Activated CD4-positive, alpha-beta T cell treated with anti-CD3 and anti-CD28 coated beads, Interleukin-2, amount 50 U/mL, for 48 hours (primary cell): ENCODE measurements around the gene GMDS.
A peak's percentile ranks its signal among the peaks of the same experiment; 100 is the strongest.

Experiments used
- DNase-seq, 2 experiments: peaks; one replicate each; pipeline ENCODE4 v3.0.0-alpha.2; 2020

GMDS gene

DNA sequence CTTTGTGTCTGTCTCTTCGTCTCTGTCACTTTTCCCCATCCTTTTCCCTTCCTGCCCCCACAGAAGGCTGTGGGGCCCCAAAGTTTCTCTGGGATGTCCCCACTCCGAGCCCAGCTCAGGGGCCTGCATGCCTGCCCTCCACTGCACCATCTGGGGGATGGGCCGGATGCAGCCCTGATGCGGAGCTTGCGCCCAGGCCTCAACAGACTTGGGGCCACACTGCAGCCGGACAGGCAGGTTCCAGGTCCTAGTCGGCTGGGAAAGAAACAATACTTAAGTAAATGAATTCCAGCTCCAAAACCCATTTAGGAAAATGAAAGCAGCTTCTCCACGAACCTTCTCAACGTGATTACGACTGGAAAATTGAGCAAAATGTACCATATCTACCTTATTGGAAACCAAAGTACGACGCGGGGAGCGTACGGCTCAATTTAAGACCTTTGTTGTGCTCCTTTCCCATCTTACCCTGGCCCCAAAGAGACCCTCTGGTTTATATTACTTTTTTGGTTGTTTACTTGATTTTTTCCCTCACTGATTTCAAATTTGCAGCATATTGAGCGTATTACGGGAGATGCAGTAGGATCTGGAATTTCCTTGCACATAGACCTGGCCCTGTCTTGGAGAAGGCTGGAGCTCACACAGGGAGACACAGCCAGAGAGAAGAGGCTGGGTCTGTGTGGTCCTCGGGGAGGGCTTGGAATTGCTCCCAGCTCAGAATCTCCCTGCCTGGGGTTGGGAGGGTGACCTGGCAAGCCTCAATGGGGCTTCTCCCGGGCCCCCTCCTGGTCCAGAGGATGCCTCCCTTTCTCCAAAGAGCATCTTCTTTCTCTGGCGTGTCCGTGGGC, 627.7 kb downstream of the GMDS start:
- no peak for DNase-seq

GRCh38 chr6:1616701-1617463, 628.5 kb downstream of the GMDS start:
- DNase-seq: no peak

- DNase-seq: no peak
Observed at GRCh38 chr6:1615853-1616420, 629.5 kb downstream of the GMDS start.

DNA sequence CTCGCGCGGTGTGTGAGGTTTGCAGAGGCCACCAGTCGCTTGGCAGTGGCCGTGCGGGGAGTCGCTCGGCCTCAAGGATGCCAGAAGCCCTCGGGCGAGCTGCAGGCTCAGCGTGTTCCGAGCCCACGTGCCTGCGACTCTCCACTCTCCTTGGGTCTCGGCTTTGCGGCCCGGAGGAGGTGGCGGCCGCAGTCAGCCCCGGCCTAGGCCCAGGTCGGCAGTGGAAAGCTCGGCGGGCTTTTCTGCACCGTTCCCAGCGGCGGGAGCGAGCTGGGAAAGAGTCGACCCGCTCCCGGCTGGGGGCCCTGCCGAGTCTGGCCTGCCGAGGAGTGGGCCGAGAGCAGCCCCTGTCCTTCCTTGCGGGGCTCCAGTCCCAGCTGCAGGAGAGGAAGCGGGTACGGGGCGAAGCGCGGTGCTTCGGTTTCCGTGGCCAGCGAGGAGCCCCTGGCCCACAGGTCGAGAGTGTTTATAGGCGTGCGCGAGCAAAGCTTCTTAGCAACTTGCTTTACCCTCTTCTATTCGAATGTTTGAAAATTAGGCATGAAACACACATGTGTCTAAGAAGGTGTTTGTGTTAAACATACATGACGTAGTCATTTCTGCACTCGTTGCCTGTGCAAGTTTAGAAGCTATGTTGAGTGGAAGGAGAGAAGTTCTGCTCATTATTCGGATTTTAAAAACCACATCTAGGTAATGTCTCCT, 630.1 kb downstream of the GMDS start:
- no peak for DNase-seq

DNA sequence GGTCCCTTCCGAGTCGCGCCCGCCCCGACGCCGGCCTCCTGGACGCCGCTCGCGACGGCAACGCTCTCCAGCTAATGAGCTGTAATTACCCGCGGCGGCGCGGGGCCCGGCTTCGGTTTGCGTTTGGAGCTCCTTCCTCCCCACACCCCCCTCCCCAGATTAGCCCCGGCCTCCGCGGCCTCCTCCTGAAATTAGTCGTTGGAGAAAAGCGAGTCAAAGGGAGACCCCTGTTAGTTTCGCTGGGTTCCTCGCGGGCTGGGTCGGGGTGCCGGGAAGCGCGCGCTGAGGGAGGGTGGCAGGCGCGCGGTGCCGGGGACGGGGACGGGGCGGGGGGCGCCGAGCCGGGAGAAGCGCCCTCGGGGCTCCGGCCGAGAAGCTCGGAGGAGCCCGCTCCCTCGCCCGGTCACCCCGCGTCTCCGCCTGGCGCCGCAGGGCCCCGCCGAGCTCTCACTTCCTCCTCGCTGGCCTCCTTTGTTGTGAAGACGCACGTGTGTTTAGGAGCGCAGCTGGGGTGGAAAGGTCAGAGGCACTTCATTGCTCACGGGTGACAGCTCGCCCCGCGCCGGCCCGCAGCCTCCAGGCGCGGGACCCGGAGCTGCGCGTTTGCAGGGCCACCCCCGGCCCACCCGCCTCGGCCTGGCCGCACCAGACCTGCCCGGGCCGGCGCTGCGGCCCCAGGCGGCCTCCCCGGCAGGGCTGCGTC, 630.8 kb downstream of the GMDS start:
- peak in 1 of 2 experiments; percentile 15 for DNase-seq

- peak in 1 of 2 experiments; percentile 20 for DNase-seq
Observed at GRCh38 chr6:1613688-1614447, 631.5 kb downstream of the GMDS start.

DNA sequence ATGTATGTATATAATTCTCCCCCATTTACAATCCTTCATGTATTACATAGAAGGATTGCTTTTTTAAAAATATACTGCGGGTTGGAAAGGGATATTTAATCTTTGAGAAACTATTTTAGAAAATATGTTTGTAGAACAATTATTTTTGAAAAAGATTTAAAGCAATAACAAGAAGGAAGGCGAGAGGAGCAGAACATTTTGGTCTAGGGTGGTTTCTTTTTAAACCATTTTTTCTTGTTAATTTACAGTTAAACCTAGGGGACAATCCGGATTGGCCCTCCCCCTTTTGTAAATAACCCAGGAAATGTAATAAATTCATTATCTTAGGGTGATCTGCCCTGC, 632.1 kb downstream of the GMDS start:
- no peak for DNase-seq

DNA sequence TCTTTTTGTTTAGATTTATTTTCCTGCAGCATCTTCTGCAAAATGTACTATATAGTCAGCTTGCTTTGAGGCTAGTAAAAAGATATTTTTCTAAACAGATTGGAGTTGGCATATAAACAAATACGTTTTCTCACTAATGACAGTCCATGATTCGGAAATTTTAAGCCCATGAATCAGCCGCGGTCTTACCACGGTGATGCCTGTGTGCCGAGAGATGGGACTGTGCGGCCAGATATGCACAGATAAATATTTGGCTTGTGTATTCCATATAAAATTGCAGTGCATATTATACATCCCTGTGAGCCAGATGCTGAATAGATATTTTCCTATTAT, 632.5 kb downstream of the GMDS start:
- DNase-seq: no peak

DNA sequence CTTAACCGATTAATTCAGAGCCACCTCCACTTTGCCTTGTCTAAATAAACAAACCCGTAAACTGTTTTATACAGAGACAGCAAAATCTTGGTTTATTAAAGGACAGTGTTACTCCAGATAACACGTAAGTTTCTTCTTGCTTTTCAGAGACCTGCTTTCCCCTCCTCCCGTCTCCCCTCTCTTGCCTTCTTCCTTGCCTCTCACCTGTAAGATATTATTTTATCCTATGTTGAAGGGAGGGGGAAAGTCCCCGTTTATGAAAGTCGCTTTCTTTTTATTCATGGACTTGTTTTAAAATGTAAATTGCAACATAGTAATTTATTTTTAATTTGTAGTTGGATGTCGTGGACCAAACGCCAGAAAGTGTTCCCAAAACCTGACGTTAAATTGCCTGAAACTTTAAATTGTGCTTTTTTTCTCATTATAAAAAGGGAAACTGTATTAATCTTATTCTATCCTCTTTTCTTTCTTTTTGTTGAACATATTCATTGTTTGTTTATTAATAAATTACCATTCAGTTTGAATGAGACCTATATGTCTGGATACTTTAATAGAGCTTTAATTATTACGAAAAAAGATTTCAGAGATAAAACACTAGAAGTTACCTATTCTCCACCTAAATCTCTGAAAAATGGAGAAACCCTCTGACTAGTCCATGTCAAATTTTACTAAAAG, 633.0 kb downstream of the GMDS start:
- no peak for DNase-seq

GRCh38 chr6:1611572-1612298, 633.7 kb downstream of the GMDS start:
- DNase-seq: peak in 1 of 2 experiments; percentile 11

DNA sequence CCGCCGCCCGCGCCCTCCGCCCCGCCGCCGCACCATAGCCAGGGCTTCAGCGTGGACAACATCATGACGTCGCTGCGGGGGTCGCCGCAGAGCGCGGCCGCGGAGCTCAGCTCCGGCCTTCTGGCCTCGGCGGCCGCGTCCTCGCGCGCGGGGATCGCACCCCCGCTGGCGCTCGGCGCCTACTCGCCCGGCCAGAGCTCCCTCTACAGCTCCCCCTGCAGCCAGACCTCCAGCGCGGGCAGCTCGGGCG, 634.2 kb downstream of the GMDS start:
- DNase-seq: peak in 1 of 2 experiments; percentile 14

GRCh38 chr6:1610497-1611321, 634.7 kb downstream of the GMDS start:
- DNase-seq: peak in 1 of 2 experiments; percentile 33

- DNase-seq: peak; percentile 64 to 72
Observed at GRCh38 chr6:1609648-1610496, 635.5 kb downstream of the GMDS start, which contains the start of gene FOXC1. TSS of gene FOXC1 (plus strand) at chr6:1609915. CDS start at chr6:1610446, 531 bp downstream.

DNA sequence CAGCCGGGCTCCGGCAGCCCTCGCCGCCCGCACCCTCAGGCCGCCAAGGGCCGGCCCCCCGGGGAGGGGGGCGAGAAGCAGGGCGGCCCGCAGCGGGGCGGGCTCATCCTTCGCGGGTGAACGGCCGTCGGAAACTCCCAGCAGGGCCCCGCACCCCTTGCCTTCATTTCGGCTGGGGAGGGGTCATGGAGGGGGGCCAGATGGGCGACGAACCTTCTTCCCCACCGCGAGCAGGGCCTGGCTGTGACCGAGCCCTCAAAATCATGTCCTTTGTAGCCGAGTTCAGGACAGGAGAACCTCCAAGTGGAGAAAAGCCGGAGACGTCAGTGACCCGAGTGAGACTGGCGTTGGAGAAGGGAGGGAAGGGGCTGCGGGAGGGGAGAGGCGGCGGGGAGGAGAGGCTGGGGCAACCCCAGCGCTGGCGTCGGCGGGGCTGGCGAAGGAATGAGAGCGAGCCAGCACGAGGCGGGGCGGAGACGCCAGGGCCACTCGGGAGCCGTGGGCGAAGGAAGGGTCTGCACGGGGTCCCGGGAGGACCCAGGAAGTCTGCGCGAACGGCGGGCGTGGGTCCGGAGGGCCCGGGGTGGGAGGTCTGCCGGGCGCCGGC, 636.3 kb downstream of the GMDS start:
- DNase-seq: peak in 1 of 2 experiments; percentile 19

GRCh38 chr6:1608222-1609040, 637.0 kb downstream of the GMDS start:
- peak in 1 of 2 experiments; percentile 8 for DNase-seq

DNA sequence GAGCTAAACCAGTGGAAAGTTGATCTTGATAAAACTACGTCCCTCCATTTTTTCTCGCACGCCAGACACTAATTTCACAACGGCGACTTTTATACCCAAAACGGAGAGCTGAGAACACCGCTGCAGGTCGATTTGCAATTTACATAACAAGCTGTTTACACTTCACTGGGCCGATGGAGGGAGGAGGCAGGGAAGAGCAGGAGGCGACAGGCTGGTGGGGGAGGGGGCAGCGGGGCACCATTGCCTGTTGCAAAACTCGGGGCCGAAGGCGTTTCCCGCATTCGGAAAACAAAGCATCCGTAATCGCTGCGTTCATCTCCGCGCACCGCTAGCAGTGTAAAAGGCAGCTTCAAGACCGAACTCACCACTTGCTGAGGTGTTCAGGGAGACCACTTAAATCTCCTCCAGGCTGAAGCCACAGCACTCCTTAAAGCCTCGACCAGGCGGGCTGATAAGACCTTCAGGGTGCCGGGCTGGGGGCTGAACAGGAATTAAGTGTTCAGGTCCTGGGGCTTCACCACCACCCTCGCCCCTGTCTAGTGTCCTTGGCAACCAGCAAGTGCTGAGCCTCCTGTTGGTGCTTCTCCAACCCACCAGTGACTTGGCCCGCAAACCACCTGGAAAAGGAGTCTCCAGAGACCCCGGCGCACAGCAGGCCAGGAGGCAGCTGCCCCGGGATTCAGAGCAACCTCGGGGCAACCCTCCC, 637.7 kb downstream of the GMDS start:
- DNase-seq: peak in 1 of 2 experiments; percentile 32
